ENCODE data around the gene WDR20. TPM values are rescaled to one million over a fixed set of nuclear protein-coding genes. Genes with fewer than 3 reads are reported as not detected.

The WDR20 gene
- total RNA-seq, 1 donor from 2014 or later = 44.8 TPM

DNA sequence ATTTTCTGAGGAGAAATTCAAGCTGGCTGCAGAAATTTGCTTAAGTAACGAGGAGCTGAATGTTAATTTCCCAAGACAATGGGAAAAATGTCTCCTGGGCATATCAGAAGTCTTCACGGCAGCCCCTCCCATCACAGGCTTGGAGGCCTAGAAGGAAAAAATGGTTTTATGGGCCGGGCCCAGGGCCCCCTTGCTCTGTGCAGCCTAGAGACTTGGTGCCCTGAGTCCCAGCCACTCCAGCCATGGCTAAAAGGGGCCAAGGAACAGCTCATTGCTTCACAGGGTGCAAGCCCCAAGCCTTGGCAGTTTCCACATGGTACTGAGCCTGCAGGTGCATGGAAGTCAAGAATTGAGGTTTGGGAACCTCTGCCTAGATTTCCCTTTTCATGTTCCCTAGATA lies 28.6 kb upstream of the WDR20 start:
- TF ChIP-seq, protein P1, sequence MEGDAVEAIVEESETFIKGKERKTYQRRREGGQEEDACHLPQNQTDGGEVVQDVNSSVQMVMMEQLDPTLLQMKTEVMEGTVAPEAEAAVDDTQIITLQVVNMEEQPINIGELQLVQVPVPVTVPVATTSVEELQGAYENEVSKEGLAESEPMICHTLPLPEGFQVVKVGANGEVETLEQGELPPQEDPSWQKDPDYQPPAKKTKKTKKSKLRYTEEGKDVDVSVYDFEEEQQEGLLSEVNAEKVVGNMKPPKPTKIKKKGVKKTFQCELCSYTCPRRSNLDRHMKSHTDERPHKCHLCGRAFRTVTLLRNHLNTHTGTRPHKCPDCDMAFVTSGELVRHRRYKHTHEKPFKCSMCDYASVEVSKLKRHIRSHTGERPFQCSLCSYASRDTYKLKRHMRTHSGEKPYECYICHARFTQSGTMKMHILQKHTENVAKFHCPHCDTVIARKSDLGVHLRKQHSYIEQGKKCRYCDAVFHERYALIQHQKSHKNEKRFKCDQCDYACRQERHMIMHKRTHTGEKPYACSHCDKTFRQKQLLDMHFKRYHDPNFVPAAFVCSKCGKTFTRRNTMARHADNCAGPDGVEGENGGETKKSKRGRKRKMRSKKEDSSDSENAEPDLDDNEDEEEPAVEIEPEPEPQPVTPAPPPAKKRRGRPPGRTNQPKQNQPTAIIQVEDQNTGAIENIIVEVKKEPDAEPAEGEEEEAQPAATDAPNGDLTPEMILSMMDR (IDR thresholded peaks at IDR 0.05) = no peak
- Histone ChIP-seq H3K27ac (no peak overlapping the region), H3K27me3 (no peaks in the 10 kb centered on the region), H3K4me1 (no peaks in the 10 kb centered on the region), H3K36me3 (no peaks in the 10 kb centered on the region), H3K4me3 (no peak overlapping the region), H3K9me3 (no peaks in the 10 kb centered on the region)
- DNase-seq (ENCODE audit: low spot score in 2 of 2) = no peak
- intact Hi-C loops (cut with DNase I) = no loop called here

DNA sequence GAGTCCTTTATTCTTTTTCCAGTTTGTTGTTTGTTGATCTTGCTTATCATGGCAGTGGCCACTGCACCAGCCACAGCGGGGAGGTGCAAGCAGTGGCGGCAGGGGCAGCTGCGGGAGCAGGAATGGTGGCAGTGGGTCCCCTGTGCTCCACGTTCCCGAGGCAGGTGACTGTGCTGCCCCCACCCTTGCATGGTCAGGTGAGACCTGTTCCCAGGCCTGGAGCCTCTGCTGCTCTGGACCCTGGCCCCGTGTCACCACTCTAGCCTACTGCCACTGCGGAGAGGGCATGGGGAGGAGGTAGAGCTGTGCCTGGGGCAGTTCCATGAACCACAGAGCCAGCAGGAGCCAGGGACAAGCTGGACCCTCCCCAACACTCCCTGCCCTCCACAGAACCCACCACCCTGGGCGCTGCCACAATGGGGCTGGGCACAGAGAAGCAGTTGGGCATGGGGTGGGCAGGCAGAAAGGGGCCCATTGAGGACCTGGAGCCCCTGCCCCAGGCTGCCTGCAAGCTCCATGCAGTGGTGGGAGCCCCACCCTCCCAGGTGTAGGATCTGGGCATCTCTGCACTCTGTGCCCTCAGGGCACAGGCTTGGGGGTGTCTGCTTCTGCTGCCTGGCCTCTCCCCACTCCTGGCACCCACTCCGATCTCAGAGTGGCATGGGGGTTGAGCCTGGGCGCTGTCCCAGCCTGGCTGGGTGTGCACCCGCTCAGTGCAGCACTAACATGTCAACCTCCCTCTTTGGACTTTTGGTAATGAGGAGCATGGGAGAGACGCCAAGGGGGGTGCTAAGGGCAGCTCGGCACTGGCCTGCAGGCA lies 23.1 kb upstream of the WDR20 start:
- H3K4me3 ChIP-seq = no peak overlapping the region
- H3K36me3 ChIP-seq = no peaks in the 10 kb centered on the region
- no peaks in the 10 kb centered on the region for H3K9me3 ChIP-seq
- no peaks in the 10 kb centered on the region for H3K4me1 ChIP-seq
- intact Hi-C loops (cut with DNase I) = no loop called here
- TF ChIP-seq, protein P1 (IDR thresholded peaks at IDR 0.05) = no peak
- H3K27ac ChIP-seq = no peak overlapping the region
- H3K27me3 ChIP-seq = no peaks in the 10 kb centered on the region
- DNase-seq (ENCODE audit: low spot score in 2 of 2) = no peak

DNA sequence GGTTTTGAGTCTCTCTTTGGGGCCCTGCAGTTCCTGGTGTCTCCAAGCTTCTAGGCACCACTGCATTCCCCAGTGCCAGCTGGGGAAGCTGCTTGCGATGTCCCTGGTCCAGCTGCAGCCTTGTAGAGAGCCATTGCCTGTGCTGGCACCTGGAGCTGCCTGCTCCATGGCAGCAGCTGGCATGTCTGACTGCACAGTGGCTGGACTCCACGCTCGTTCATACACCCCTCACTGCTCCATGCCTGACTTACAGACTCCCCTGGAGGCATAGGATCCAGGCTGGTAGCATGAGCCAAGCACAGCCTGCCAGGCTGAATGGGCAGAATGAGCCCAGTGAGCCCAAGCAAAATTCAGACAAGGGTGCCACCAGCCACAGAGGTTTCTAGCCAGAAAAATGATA lies 21.8 kb upstream of the WDR20 start:
- Histone ChIP-seq H3K4me3 (no peak overlapping the region), H3K4me1 (no peaks in the 10 kb centered on the region), H3K27me3 (no peaks in the 10 kb centered on the region), H3K36me3 (no peaks in the 10 kb centered on the region), H3K9me3 (no peaks in the 10 kb centered on the region), H3K27ac (no peak overlapping the region)
- intact Hi-C loops (cut with DNase I) = no loop called here
- TF ChIP-seq, protein P1 (IDR thresholded peaks at IDR 0.05) = no peak
- DNase-seq (ENCODE audit: low spot score in 2 of 2) = peak in 1 of 2 donors; percentile 24

DNA sequence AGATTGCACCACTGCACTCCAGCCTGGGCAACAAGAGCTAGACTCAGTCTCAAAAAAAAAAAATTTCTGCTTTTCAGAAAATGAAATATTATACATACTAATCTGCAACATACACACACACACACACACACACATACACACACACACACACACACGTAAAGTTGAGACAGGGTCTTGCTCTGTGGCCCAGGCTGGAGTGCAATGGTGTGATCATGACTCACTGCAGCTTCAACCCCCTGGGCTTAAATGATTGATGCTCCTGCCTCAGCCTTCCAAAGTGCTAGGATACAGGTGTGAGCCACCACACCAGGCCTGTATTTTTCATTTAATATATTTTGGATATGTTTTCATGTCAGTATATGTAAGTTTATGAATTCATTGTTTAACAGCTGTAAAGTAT lies 18.8 kb upstream of the WDR20 start:
- H3K27ac ChIP-seq = no peak overlapping the region
- TF ChIP-seq, protein P1 (IDR thresholded peaks at IDR 0.05) = no peak
- intact Hi-C loops (cut with DNase I) = no loop called here
- H3K4me1 ChIP-seq = no peaks in the 10 kb centered on the region
- no peaks in the 10 kb centered on the region for H3K9me3 ChIP-seq
- no peak overlapping the region for H3K4me3 ChIP-seq
- no peaks in the 10 kb centered on the region for H3K27me3 ChIP-seq
- DNase-seq (ENCODE audit: low spot score in 2 of 2) = no peak
- no peaks in the 10 kb centered on the region for H3K36me3 ChIP-seq

DNA sequence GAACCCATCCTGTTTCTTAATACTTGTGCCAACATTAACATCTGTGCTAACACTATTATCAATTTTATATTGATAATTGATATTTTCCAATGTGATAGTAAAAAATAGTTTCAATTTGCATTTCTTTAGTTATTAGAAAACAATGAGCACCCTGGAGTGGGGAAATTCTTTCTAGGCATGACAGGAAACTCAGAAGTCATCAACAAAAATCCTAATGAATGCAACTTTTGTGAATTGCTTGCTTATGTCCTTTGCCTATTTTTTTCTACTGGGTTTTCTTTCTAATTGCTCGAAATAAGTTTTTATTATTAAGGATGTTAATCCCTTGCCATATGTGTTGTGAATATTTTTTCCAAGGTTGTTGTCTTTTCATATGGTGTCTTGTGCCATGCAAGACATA lies 18.1 kb upstream of the WDR20 start:
- no peaks in the 10 kb centered on the region for H3K9me3 ChIP-seq
- H3K4me3 ChIP-seq = no peak overlapping the region
- H3K36me3 ChIP-seq = no peaks in the 10 kb centered on the region
- H3K27me3 ChIP-seq = no peaks in the 10 kb centered on the region
- DNase-seq (ENCODE audit: low spot score in 2 of 2) = no peak
- no peak overlapping the region for H3K27ac ChIP-seq
- intact Hi-C loops (cut with DNase I) = no loop called here
- TF ChIP-seq, protein P1 (IDR thresholded peaks at IDR 0.05) = no peak
- no peaks in the 10 kb centered on the region for H3K4me1 ChIP-seq
